Keratinocyte (primary cell): ENCODE data around the gene EXOSC5. TPM values are rescaled to one million over a fixed set of nuclear protein-coding genes. Genes with fewer than 3 reads are reported as not detected.

Source experiments
- DNase-seq: peaks from one replicate; pipeline ENCODE4 v3.0.0-alpha.2; 2011; ENCODE audit warnings: low read depth, missing footprints, low spot score
- FAIRE-seq: peaks from 2 replicates; lab custom pipeline; 2011; peaks lifted over from hg19 to GRCh38; lab: Jason Lieb, UNC
- H2AFZ ChIP-seq: 2 replicates; pipeline ENCODE4 v1.6.0; 2012; ENCODE audit warnings: low read length, control low read depth, inconsistent platforms; ENCODE audit not compliant: control insufficient read depth
- H3K27ac ChIP-seq: 2 replicates; pipeline ENCODE4 v1.5.1; 2011; ENCODE audit warnings: low read length; ENCODE audit not compliant: control insufficient read depth, insufficient read depth
- H3K27me3 ChIP-seq: 3 replicates; pipeline ENCODE4 v1.6.0; 2011; ENCODE audit warnings: low read length; ENCODE audit not compliant: control insufficient read depth, insufficient read depth; ENCODE audit errors: extremely low read depth
- H3K36me3 ChIP-seq, 2 experiments: 2 replicates in 1 of 2; 3 replicates in 1 of 2; pipeline ENCODE4 v1.5.1; 2011; ENCODE audit warnings: low read length in 2 of 2, mild to moderate bottlenecking in 1 of 2; ENCODE audit not compliant: control insufficient read depth in 2 of 2, insufficient read depth in 2 of 2; ENCODE audit errors: extremely low read depth in 1 of 2
- H3K4me1 ChIP-seq: 3 replicates; pipeline ENCODE4 v1.5.1; 2011; ENCODE audit warnings: low read length; ENCODE audit not compliant: control insufficient read depth, insufficient read depth; ENCODE audit errors: extremely low read depth
- H3K4me2 ChIP-seq: 3 replicates; pipeline ENCODE4 v1.6.0; 2011; ENCODE audit warnings: low read depth, low read length; ENCODE audit not compliant: control insufficient read depth, insufficient read depth; ENCODE audit errors: extremely low read depth
- H3K4me3 ChIP-seq, 3 experiments: fragments of 200-600 bp in 1 of 3; sonication (generic) in 1 of 3; 2 replicates in 2 of 3; 3 replicates in 1 of 3; pipeline ENCODE4 v1.5.1; 2011 to 2016; ENCODE audit warnings: low read length in 3 of 3, mild to moderate bottlenecking in 3 of 3, control low read depth in 2 of 3, inconsistent platforms in 1 of 3, low read depth in 1 of 3, mixed read lengths in 1 of 3, mixed run types in 1 of 3, moderate library complexity in 1 of 3; ENCODE audit not compliant: control insufficient read depth in 2 of 3, insufficient read depth in 2 of 3; ENCODE audit errors: extremely low read depth in 1 of 3
- H3K79me2 ChIP-seq: 2 replicates; pipeline ENCODE4 v1.6.0; 2012; ENCODE audit warnings: low read length; ENCODE audit not compliant: control insufficient read depth, insufficient read depth
- H3K9ac ChIP-seq: 3 replicates; pipeline ENCODE4 v1.6.0; 2011; ENCODE audit warnings: low read length; ENCODE audit not compliant: control insufficient read depth, insufficient read depth; ENCODE audit errors: extremely low read depth
- H3K9me1 ChIP-seq: 3 replicates; pipeline ENCODE4 v1.6.0; 2011; ENCODE audit warnings: low read length; ENCODE audit not compliant: control insufficient read depth, insufficient read depth; ENCODE audit errors: extremely low read depth
- H3K9me3 ChIP-seq: 2 replicates; pipeline ENCODE4 v1.5.1; 2012; ENCODE audit warnings: low read depth, low read length; ENCODE audit not compliant: control insufficient read depth
- H4K20me1 ChIP-seq: 3 replicates; pipeline ENCODE4 v1.6.0; 2011; ENCODE audit warnings: low read length; ENCODE audit not compliant: control insufficient read depth, insufficient read depth; ENCODE audit errors: extremely low read depth
- CTCF ChIP-seq, 3 experiments: IDR thresholded peaks in 1 of 3; conservative IDR thresholded peaks in 1 of 3; optimal IDR thresholded peaks in 1 of 3; 2 replicates in 2 of 3; 3 replicates in 1 of 3; pipeline versions ENCODE3 to v1.5.1; 2011; ENCODE audit warnings: low read length in 3 of 3, mild to moderate bottlenecking in 3 of 3, moderate library complexity in 2 of 3, control low read depth in 1 of 3, inconsistent platforms in 1 of 3; ENCODE audit not compliant: insufficient read depth in 2 of 3; ENCODE audit errors: extremely low read depth in 1 of 3
- EZH2 ChIP-seq: IDR thresholded peaks from one replicate; pipeline ENCODE4 v1.6.1; 2012; ENCODE audit warnings: inconsistent platforms, mild to moderate bottlenecking, low read length, moderate library complexity
- dilution Hi-C: fragments of 300-500 bp; cut with MboI; formaldehyde crosslinking; loops from one replicate; pipeline ENCODE4 v1.7.0; 2020; ENCODE audit warnings: low sequenced_read_pairs; ENCODE audit not compliant: extremely low pct_ligation_motif_present
- polyA minus RNA-seq, 3 experiments: library from RNA; depleted of rRNA, polyadenylated mRNA; stranded (reverse); fragments of >200 nt; gene quantifications; 1 replicate in 1 of 3; 2 replicates in 1 of 3; 3 replicates in 1 of 3; pipeline ENCODE4 v1.2.3, GENCODE V29; 2011
- polyA plus RNA-seq, 5 experiments: library from polyadenylated mRNA; depleted of rRNA in 3 of 5; stranded (reverse) in 3 of 5; stranded (forward) in 1 of 5; unstranded in 1 of 5; fragments of >200 nt; gene quantifications; 1 replicate in 1 of 5; 2 replicates in 3 of 5; 3 replicates in 1 of 5; pipeline versions ENCODE4 v1.2.1 to v1.2.3, GENCODE V29; 2011 to 2012; ENCODE audit warnings: missing spikeins in 2 of 5, low read depth in 1 of 5, low replicate concordance in 1 of 5

EXOSC5 gene
- polyA plus RNA-seq (12.5 to 18.2 TPM (median 14.7 TPM) in 3 replicates), polyA minus RNA-seq (3.7 to 11.7 TPM (median 4.7 TPM) in 3 replicates)
- 5.2 TPM for polyA plus RNA-seq (2011; ENCODE audit: low read depth)
- 9.8 and 17.2 TPM in 2 replicates for polyA plus RNA-seq (2011; cell fraction: cytosol; rRNA removed)
- polyA plus RNA-seq (2011; cell fraction: nucleus; rRNA removed) = 8.0 and 9.1 TPM in 2 replicates
- polyA plus RNA-seq (2012; ENCODE audit: low replicate concordance) = 17.8 and 27.7 TPM in 2 replicates
- 15.2 TPM for polyA minus RNA-seq (2011; cell fraction: cytosol; rRNA and poly(A)+ RNA removed)
- 4.9 and 7.4 TPM in 2 replicates for polyA minus RNA-seq (2011; cell fraction: nucleus; rRNA and poly(A)+ RNA removed)

GRCh38 chr19:41397086-41398049 lies at the start of gene EXOSC5, which contains the start of gene BCKDHA:
EXOSC5 (minus strand) TSS chr19:41397359; CDS start chr19:41397328, 31 bp downstream.
BCKDHA (plus strand) TSS chr19:41397818; CDS start chr19:41397828, 10 bp downstream.
- Histone ChIP-seq H3K4me2 (peak within 1 kb of the TSS; percentile 100), H3K9ac (peak within 1 kb of the TSS; percentile 99), H3K27me3 (no peaks in the 10 kb centered on the region), H4K20me1 (no peaks in the 10 kb centered on the region), H3K4me1 (peaks cover 13% of the 10 kb centered on the region), H3K27ac (peak within 1 kb of the TSS; percentile 100), H3K79me2 (peaks cover 27% of the 10 kb centered on the region), H3K9me3 (no peaks in the 10 kb centered on the region), H3K9me1 (no peaks in the 10 kb centered on the region), H3K36me3 (no peaks in the 10 kb centered on the region), H3K4me3 (peak within 1 kb of the TSS; percentile 82 to 100 (median 100)), H2AFZ (peak within 1 kb of the TSS; percentile 97)
- peak; percentile 96 for DNase-seq
- dilution Hi-C loops = no loop called here
- TF ChIP-seq EZH2 (no peak), CTCF (optimal IDR thresholded peaks at IDR 0.05 in 1 of 3, IDR thresholded peaks at IDR 0.05 in 1 of 3, conservative IDR thresholded peaks at IDR 0.05 in 1 of 3; ENCODE audit: extremely low read depth in 1 of 3, insufficient read depth in 2 of 3, low read length in 3 of 3) (no peak)
- peak; percentile 85 for FAIRE-seq

- TF ChIP-seq CTCF (optimal IDR thresholded peaks at IDR 0.05 in 1 of 3, IDR thresholded peaks at IDR 0.05 in 1 of 3, conservative IDR thresholded peaks at IDR 0.05 in 1 of 3; ENCODE audit: extremely low read depth in 1 of 3, insufficient read depth in 2 of 3, low read length in 3 of 3) (no peak), EZH2 (no peak)
- Histone ChIP-seq H3K27ac (no peak overlapping the region), H3K4me3 (no peak overlapping the region), H3K9me1 (no peaks in the 10 kb centered on the region), H3K4me1 (peaks cover 7% of the 10 kb centered on the region), H2AFZ (no peak overlapping the region), H3K27me3 (no peaks in the 10 kb centered on the region), H3K79me2 (no peaks in the 10 kb centered on the region), H3K9me3 (no peaks in the 10 kb centered on the region), H3K9ac (no peak overlapping the region), H4K20me1 (no peaks in the 10 kb centered on the region), H3K36me3 (no peaks in the 10 kb centered on the region), H3K4me2 (no peak overlapping the region)
- dilution Hi-C loops = no loop called here
- DNase-seq (no peak), FAIRE-seq (no peak)
These were observed 48.4 kb upstream of the EXOSC5 start for GRCh38 chr19:41445575-41445974.
